K562 (cell line): ENCODE measurements around the gene ATMIN. TPM values are rescaled to one million over a fixed set of nuclear protein-coding genes. Genes with fewer than 3 reads are reported as not detected.

ENCODE experiments used
- ATF7 ChIP-seq: fragments of 450-650 bp; IDR thresholded peaks from 2 replicates; pipeline ENCODE4 v1.7.1; 2014; ENCODE audit warnings: mild to moderate bottlenecking, moderate library complexity
- CREB3 ChIP-seq: fragments of 450-650 bp; conservative IDR thresholded peaks from 2 replicates; pipeline ENCODE4 v1.6.1; 2016; ENCODE audit warnings: missing genetic modification characterization, low read depth, mild to moderate bottlenecking, missing compliant biosample characterization, moderate library complexity
- E2F5 ChIP-seq: sonication (generic); formaldehyde crosslinking; IDR thresholded peaks from 2 replicates; pipeline ENCODE4 v1.8.0; 2022; ENCODE audit warnings: mild to moderate bottlenecking, missing genetic modification reagents
- HDAC8 ChIP-seq: fragments of 450-650 bp; IDR thresholded peaks from 2 replicates; pipeline ENCODE4 v1.6.1; 2016; ENCODE audit warnings: mild to moderate bottlenecking, missing genetic modification characterization, moderate library complexity, missing compliant biosample characterization
- KDM2B ChIP-seq: fragments of 250-450 bp; sonication (Bioruptor Pico); IDR thresholded peaks from 2 replicates; pipeline ENCODE4 v1.8.0; 2021; ENCODE audit warnings: mild to moderate bottlenecking, moderate library complexity
- NR2F6 ChIP-seq: fragments of 450-650 bp; formaldehyde crosslinking; IDR thresholded peaks from 2 replicates; pipeline ENCODE4 v1.4.0; 2020; ENCODE audit warnings: mild to moderate bottlenecking
- PTRF ChIP-seq: fragments of 450-650 bp; IDR thresholded peaks from 2 replicates; pipeline ENCODE4 v1.6.1; 2016; ENCODE audit warnings: mild to moderate bottlenecking, missing genetic modification characterization, missing compliant biosample characterization
- RB1 ChIP-seq: fragments of 450-650 bp; IDR thresholded peaks from 2 replicates; pipeline ENCODE4 v1.6.1; 2017; ENCODE audit warnings: low read depth, mild to moderate bottlenecking
- RBM17 ChIP-seq: fragments of 200-400 bp; formaldehyde crosslinking; IDR thresholded peaks from 2 replicates; pipeline ENCODE4 v1.6.1; 2017; ENCODE audit warnings: low read depth, mild to moderate bottlenecking, low read length, borderline replicate concordance
- REST ChIP-seq, 2 experiments: fragments of 450-650 bp; formaldehyde crosslinking in 1 of 2; IDR thresholded peaks; 2 replicates each; pipeline versions ENCODE4 v1.4.0 to v1.6.1; 2014 to 2020; ENCODE audit warnings: mild to moderate bottlenecking in 2 of 2, borderline replicate concordance in 1 of 2, low read depth in 1 of 2
- RHOXF2B ChIP-seq: fragments of 250-450 bp; sonication (Bioruptor Pico); conservative IDR thresholded peaks from 2 replicates; pipeline ENCODE4 v1.5.1; 2021
- SIRT6 ChIP-seq: IDR thresholded peaks from one replicate; pipeline ENCODE4 v1.6.1; 2012; ENCODE audit warnings: low read depth, mild to moderate bottlenecking, control low read depth, inconsistent platforms, low read length, moderate library complexity
- STAT5B ChIP-seq: fragments of 250-450 bp; sonication (Bioruptor Pico); IDR thresholded peaks from 2 replicates; pipeline ENCODE4 v1.8.0; 2021; ENCODE audit warnings: mild to moderate bottlenecking, inconsistent platforms
- TARDBP ChIP-seq: fragments of 450-650 bp; IDR thresholded peaks from 2 replicates; pipeline ENCODE4 v1.6.1; 2016
- VEZF1 ChIP-seq: fragments of 200-800 bp; sonication (Bioruptor generic); IDR thresholded peaks from 2 replicates; pipeline ENCODE4 v1.6.1; 2017; ENCODE audit warnings: missing genetic modification characterization, missing compliant biosample characterization
- ZNF124 ChIP-seq: sonication (generic); formaldehyde crosslinking; IDR thresholded peaks from 2 replicates; pipeline ENCODE4 v1.8.1; 2022; ENCODE audit warnings: missing genetic modification reagents
- ZNF584 ChIP-seq: fragments of 200-800 bp; sonication (Bioruptor generic); IDR thresholded peaks from 2 replicates; pipeline ENCODE4 v1.6.1; 2016; ENCODE audit warnings: low read depth, mild to moderate bottlenecking, missing genetic modification characterization, missing compliant biosample characterization
- polyA plus RNA-seq, 8 experiments: library from polyadenylated mRNA; depleted of rRNA in 4 of 8; stranded (reverse) in 5 of 8; unstranded in 3 of 8; fragments of >200 nt; fragmentation: Nextera tagmentation in 2 of 8; fragmentation: Illumina TruSeq in 1 of 8; extraction: Ambion mirVana in 2 of 8; extraction: Trizol in 1 of 8; gene quantifications; 2 replicates each; pipeline versions ENCODE4 v1.2.1 to v1.2.3, GENCODE V29; 2011 to 2014; ENCODE audit warnings: inconsistent platforms in 1 of 8, missing spikeins in 1 of 8
- total RNA-seq, 7 experiments: library from RNA; depleted of rRNA in 6 of 7; stranded (reverse); fragments of >200 nt in 6 of 7; fragmentation: Illumina TruSeq in 2 of 7; extraction: Trizol in 2 of 7; gene quantifications; 2 replicates each; pipeline versions ENCODE4 v1.2.1 to v1.2.3, GENCODE V29; 2011 to 2021; ENCODE audit warnings: low replicate concordance in 1 of 7

The ATMIN gene
- total and polyA plus RNA-seq, 9 of the 15 experiments (the other 6 are each of a cell fraction or from before 2014, with no cell fraction given): 6.7 to 40.9 (median 23.4) TPM

- TF ChIP-seq SIRT6 (no peak), NR2F6 (CRISPR knock-in tag) (no peak), ATF7 (peak; percentile 72), E2F5 (0 out of 2 replicates have a peak, but pooled peaks have one; percentile 45), HDAC8 (peak; percentile 68), RBM17 (no peak), PTRF (tag) (no peak), STAT5B (no peak), ZNF584 (no peak), KDM2B (CRISPR knock-in tag) (no peak), RB1 (peak; percentile 69), CREB3 (tag) (no peak), REST (IDR thresholded peaks at IDR 0.05; ENCODE audit: borderline replicate concordance) (peak; percentile 97), REST (CRISPR knock-in tag; IDR thresholded peaks at IDR 0.05; ENCODE audit: low read depth) (peak; percentile 70; the same call in 1 of the 2 replicates), TARDBP (peak; percentile 58; the same call in 1 of the 2 replicates), VEZF1 (CRISPR knock-in tag) (peak; percentile 86), ZNF124 (no peak), RHOXF2B (CRISPR knock-in tag) (no peak)
Measured at GRCh38 chr16:81095953-81096714, 60.5 kb downstream of the ATMIN start, which contains the start of gene GCSH (continued).
